Right ventricle myocardium superior (tissue), 1 donor: ENCODE measurements around the gene GATB. TPM values are rescaled to one million over a fixed set of nuclear protein-coding genes. Genes with fewer than 3 reads are reported as not detected.

ENCODE experiments used
- ATAC-seq: fragments of 200-7000 bp; cut with Tn5 transposase; one replicate; pipeline ENCODE4 v1.9.1; 2020; ENCODE audit warnings: mild to moderate bottlenecking; ENCODE audit not compliant: poor library complexity
- DNase-seq: peaks from one replicate; pipeline ENCODE4 v3.0.0-alpha.2; 2020
- intact Hi-C: fragments of 100-400 bp; cut with DNase I; formaldehyde crosslinking; loops from one replicate; pipeline ENCODE4 v1.11.2; 2022
- long read RNA-seq: library from polyadenylated mRNA; unstranded; transcript quantifications from one replicate; pipeline ENCODE4 v2.0.0, GENCODE V29; 2021
- total RNA-seq: library from RNA; stranded (reverse); fragmentation: NEBNext Ultra II Directional; extraction: Animal tissue kit (Norgen Biotek cat#: 25700); gene quantifications from one replicate; pipeline ENCODE4 v1.2.1, GENCODE V29; 2021
- donor health status: DM: no; HTN: yes; CAD: no; lungs with severe emphysema.

GATB gene, protein sequence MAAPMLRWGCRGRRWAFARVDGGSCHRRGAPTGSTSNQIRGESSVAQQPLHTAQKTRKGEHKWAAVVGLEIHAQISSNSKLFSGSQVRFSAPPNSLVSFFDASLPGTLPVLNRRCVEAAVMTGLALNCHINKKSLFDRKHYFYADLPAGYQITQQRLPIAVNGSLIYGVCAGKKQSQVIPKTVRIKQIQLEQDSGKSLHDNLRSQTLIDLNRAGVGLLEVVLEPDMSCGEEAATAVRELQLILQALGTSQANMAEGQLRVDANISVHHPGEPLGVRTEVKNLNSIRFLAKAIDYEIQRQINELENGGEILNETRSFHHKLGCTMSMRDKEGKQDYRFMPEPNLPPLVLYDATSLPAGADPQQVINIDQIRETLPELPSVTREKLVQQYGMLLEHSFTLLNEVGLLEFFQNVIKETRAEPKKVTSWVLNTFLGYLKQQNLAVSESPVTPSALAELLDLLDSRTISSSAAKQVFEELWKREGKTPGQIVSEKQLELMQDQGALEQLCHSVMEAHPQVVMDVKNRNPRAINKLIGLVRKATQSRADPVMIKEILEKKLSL
- 147 TPM for total RNA-seq
- long read RNA-seq, transcript GATB-201 (13 exons, 2,385 nt) = major isoform, 145 of 223 reads
- long read RNA-seq, transcript GATB-204 (4 exons, 749 nt) = minor isoform, 57 of 223 reads
- long read RNA-seq, partial matches to known transcripts = 8 of 223 reads
- long read RNA-seq, other reads (novel, unspliced or antisense) = 11 of 223 reads

- ATAC-seq (peak; percentile 100), DNase-seq (peak; percentile 94)
- intact Hi-C loops = no loop called here
Observed at GRCh38 chr4:151760712-151761661, at the start of gene GATB. GATB (minus strand) TSS chr4:151761007; CDS start chr4:151760982, 25 bp downstream.

DNA sequence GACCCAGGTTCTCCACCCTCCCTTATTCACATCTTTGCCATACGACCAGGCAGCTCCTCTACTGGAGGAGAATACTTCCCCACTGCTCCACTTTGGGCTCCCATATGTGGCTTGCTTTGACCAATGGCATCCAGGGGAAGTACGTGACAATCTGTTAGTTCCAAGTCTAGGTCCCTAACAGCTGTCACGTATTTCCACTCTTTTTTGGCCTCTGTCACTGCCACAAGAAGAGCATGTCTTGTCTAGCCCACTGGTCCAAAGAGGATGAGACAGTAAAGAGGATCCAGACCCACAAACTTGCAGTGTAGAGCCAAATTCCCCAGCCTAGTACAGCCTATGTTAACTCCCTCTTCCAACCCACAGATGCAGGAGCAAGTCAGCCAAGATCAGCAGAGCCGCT is 49.7 kb upstream of the GATB start:
- no peak for ATAC-seq
- intact Hi-C loops = no loop called here
- DNase-seq = no peak

- intact Hi-C loops = loop anchor here (5.0 kb wide), 1 partner anchor 122 kb away; no protein-coding TSS in a partner anchor
- DNase-seq = no peak
- no peak for ATAC-seq
Observed at GRCh38 chr4:151809716-151810115, 48.9 kb upstream of the GATB start.

DNA sequence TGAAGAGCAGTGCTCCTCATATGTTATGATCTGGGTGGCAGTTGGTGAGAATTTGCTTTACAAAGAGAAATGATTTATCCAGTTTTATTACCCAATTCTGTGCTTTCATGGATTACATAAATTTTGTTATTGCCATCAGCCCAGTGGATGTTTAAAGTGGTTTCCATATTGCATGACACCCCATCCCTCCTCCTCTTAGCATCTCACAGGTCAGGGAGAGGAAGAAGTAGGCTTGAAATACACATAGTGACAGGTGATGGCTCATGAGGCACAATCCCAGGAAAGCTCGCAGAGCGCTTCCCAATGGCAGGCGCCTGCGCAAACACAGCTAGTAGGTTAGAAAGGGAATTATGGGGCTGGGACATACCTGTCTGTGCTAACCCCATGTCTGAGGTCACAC is 47.7 kb upstream of the GATB start:
- intact Hi-C loops = loop anchor here (5.0 kb wide), 1 partner anchor 121 kb away; no protein-coding TSS in a partner anchor
- DNase-seq (no peak), ATAC-seq (no peak)

DNA sequence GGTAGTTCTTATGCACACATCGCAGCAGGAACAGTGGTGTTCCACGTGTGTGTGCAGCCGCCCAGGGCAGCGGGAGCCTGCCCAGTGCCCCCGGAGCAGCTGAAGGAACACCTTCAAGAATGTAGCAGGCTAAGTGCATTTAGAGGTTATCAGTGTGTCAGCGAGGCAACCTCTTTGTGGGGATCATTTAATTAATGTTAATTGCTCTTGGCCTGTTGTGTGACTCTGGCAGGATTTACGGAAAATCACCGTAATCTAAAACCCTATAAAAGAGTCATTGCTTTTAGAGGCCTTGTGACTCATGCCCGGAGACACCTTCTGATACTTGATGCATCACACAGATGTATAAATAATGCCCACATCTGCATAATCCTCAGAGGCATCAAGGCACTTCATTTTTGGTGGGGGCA is 47.3 kb upstream of the GATB start:
- ATAC-seq = peak; percentile 21
- DNase-seq = no peak
- intact Hi-C loops = loop anchor here (5.0 kb wide), 1 partner anchor 121 kb away; no protein-coding TSS in a partner anchor

GRCh38 chr4:151807220-151807619 is 46.4 kb upstream of the GATB start:
- peak; percentile 91 for ATAC-seq
- DNase-seq = peak; percentile 73
- intact Hi-C loops = loop anchor here (5.0 kb wide), 1 partner anchor 120 kb away; no protein-coding TSS in a partner anchor

- no peak for DNase-seq
- ATAC-seq = peak; percentile 86
- intact Hi-C loops = loop anchor here (5.0 kb wide), 1 partner anchor 119 kb away; no protein-coding TSS in a partner anchor
Observed at GRCh38 chr4:151806511-151806927, 45.7 kb upstream of the GATB start.

- intact Hi-C loops = loop anchor here (5.0 kb wide), 1 partner anchor 118 kb away; no protein-coding TSS in a partner anchor
- DNase-seq (no peak), ATAC-seq (no peak)
Observed at GRCh38 chr4:151804821-151805220, 44.0 kb upstream of the GATB start.

DNA sequence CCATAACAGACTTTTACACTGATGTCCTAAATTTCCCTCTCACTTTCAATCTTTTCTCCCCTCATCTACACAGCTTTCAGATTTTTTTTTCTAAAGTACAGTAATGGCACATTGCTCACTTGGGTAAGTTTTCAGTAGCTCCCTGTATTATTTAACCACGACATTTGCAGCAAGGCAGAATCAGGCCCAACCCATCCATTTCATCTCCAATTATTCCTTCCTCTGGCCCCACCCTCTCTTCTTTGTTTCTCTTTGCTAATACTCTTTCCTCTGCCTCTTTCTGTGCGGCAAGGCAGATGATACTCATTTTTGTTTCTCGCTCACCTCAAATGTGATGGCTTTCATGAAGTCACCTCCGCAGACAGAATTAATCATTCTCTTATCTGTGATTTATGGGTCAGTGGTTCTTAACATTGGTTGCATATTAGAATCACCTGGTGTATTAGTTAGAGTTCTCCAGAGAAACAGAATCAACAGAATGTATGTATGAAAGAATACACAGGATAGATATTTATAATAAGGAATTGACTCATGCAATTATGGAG is 43.4 kb upstream of the GATB start:
- no peak for ATAC-seq
- DNase-seq = no peak
- intact Hi-C loops = no loop called here

GRCh38 chr4:151803246-151803645 is 42.4 kb upstream of the GATB start:
- ATAC-seq (no peak), DNase-seq (no peak)
- intact Hi-C loops = no loop called here

DNA sequence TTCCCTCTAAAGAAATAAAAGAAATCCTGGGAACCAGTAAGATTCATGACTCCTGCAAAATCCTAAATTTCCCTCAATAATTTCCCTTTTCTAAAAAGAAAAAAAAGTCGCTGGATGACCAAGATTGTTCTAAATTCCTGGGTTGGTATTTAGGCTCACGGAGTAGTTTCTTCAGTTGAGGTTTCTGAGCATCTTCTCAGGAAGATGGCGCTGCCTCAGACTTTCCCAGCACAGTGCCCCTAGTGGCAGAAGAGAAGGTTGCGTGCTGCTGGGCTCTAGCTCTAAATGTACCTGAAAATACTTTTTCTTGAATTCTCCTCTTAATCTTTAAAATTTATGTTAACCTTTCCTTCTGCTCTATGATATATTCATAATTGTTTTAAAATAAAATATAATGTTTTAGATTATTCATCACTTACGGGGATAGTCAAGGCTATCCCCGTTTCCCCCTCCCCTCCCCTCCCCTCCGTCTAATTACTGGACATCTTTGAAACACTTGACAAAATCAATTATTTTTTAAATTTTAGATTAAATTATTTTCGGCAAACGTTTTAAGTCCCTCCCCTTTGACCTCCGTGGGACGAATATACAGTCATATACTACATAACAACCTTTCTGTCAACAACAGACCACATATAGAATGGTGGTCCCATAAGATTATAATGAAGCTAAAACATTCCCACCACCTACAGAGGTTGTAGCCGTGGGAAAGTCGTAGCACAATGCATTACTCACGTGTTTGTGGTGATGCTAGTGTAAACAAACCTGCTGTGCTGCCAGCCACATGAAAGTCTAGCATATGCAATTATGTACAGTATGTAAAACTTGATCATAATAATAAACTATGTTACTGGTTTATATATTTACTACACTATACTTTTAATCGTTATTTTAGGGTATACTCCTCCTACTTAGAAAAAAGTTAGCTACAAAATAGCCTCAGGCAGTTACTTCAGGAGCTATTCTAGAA is 41.0 kb upstream of the GATB start:
- DNase-seq (no peak), ATAC-seq (no peak)
- intact Hi-C loops = no loop called here

- intact Hi-C loops = no loop called here
- DNase-seq (no peak), ATAC-seq (no peak)
Observed at GRCh38 chr4:151799417-151800012, 38.7 kb upstream of the GATB start.

DNA sequence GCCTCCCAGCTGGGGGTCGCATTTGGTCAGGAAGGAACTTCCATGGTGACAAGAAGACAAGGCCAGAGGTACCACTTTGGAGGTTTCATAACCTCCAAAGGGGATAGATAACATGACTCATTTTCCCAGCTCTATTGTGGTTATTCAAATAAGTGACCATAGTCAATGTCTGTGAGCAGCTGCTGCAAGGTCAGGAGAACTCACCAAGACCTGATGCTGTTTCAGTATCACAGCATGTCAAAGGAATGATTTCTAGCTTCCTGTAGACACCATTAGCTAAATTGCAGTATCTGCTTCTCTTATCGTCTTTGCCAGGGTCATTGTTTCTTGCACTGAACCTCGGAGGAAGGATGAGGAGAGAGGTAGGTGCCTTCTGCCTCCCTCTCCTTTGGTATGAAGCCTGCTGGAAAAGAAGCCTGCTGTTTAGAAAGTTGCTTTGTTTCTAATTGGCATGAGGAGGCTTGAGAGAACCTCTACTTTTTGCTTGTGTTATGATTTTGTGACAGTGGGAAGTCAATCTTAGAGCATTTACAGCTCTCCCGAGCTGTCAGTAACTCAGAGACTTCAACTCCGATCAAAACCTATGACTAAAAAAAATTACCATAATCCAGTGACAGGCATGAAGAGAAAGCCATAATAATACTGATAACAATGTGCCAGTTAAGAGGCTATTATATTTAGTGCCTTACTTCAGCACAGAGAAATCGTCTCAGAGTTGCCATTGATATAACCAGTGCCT is 38.0 kb upstream of the GATB start:
- DNase-seq (no peak), ATAC-seq (peak; percentile 74)
- intact Hi-C loops = no loop called here

- DNase-seq (no peak), ATAC-seq (no peak)
- intact Hi-C loops = no loop called here
Observed at GRCh38 chr4:151797853-151798252, 37.0 kb upstream of the GATB start.

- no peak for DNase-seq
- ATAC-seq = peak; percentile 29
- intact Hi-C loops = no loop called here
Observed at GRCh38 chr4:151797131-151797530, 36.3 kb upstream of the GATB start.

GRCh38 chr4:151796106-151796505 is 35.3 kb upstream of the GATB start:
- DNase-seq (no peak), ATAC-seq (no peak)
- intact Hi-C loops = no loop called here
